Upper lobe of left lung (tissue), 4 donors: ENCODE results near the gene SERINC5.

Source experiments
- CTCF ChIP-seq, 6 experiments: fragments of 450-650 bp in 4 of 6; fragments of 200-600 bp in 2 of 6; sonication (generic) in 2 of 6; IDR thresholded peaks; one replicate each; pipeline ENCODE4 v1.5.1; 2016 to 2019; ENCODE audit warnings: antibody characterized with exemption in 6 of 6
- EP300 ChIP-seq, 4 donors: sonication (generic); formaldehyde crosslinking; IDR thresholded peaks; one replicate each; pipeline ENCODE4 v1.5.1; 2017; ENCODE audit warnings: antibody characterized with exemption in 4 of 4, control low read depth in 2 of 4
- POLR2A ChIP-seq, 4 donors: fragments of 450-650 bp; IDR thresholded peaks; one replicate each; pipeline ENCODE4 v1.5.1; 2016 to 2017; ENCODE audit warnings: antibody characterized with exemption in 4 of 4, mild to moderate bottlenecking in 2 of 4
- POLR2AphosphoS5 ChIP-seq, 2 donors: sonication (generic); formaldehyde crosslinking; IDR thresholded peaks; one replicate each; pipeline ENCODE4 v1.5.1; 2017; ENCODE audit warnings: antibody characterized with exemption in 2 of 2

- TF ChIP-seq CTCF (IDR thresholded peaks at IDR 0.05), result peak in 3 of 6 experiments; percentile 17 to 30 (median 20)
- TF ChIP-seq POLR2A (IDR thresholded peaks at IDR 0.05), result no peak
- no peak for TF ChIP-seq POLR2AphosphoS5 (IDR thresholded peaks at IDR 0.05)
- TF ChIP-seq EP300 (IDR thresholded peaks at IDR 0.05), result no peak
Measured at GRCh38 chr5:80275347-80275746, 19.5 kb upstream of the SERINC5 start.
